SK-N-SH (cell line): ENCODE measurements around the gene LIME1. TPM values are rescaled to one million over a fixed set of nuclear protein-coding genes. Genes with fewer than 3 reads are reported as not detected.

Source experiments
- CTCF ChIA-PET: fragments of 300-600, 350-600 bp; formaldehyde crosslinking; extraction: SDS; loops from one replicate; lab custom pipeline; 2021; lab: Yijun Ruan, JAX
- POLR2A ChIA-PET: fragments of 350-600 bp; sonication (Branson Sonifier 250); formaldehyde crosslinking; extraction: SDS; loops from one replicate; lab custom pipeline; 2020; ENCODE audit warnings: antibody characterized with exemption, inconsistent platforms; lab: Yijun Ruan, JAX
- DNase-seq: peaks from one replicate; pipeline ENCODE4 v3.0.0; 2012
- H2AFZ ChIP-seq: fragments of 200-600 bp; sonication (generic); 2 replicates; pipeline ENCODE4 v1.8.1; 2016; ENCODE audit warnings: antibody characterized with exemption, mild to moderate bottlenecking, low read depth
- H3F3A ChIP-seq: fragments of 200-600 bp; sonication (generic); replicated peaks from 2 replicates; pipeline ENCODE3; 2016; ENCODE audit warnings: antibody characterized with exemption, mild to moderate bottlenecking; ENCODE audit not compliant: insufficient read depth
- H3K27ac ChIP-seq, 2 experiments: fragments of 200-500 bp in 1 of 2; fragments of 200-600 bp in 1 of 2; sonication (Bioruptor generic) in 1 of 2; sonication (generic), shearing (Covaris generic) in 1 of 2; 2 replicates each; pipeline versions ENCODE4 v1.5.1 to v1.6.1; 2014 to 2016; ENCODE audit warnings: low read depth in 2 of 2, inconsistent platforms in 1 of 2, low read length in 1 of 2, mild to moderate bottlenecking in 1 of 2, mixed read lengths in 1 of 2
- H3K27me3 ChIP-seq: fragments of 200-600 bp; sonication (generic), shearing (Covaris generic); 2 replicates; pipeline ENCODE4 v1.6.1; 2016; ENCODE audit warnings: mixed run types; ENCODE audit not compliant: insufficient read depth
- H3K36me3 ChIP-seq, 2 experiments: fragments of 200-500 bp in 1 of 2; fragments of 200-600 bp in 1 of 2; sonication (Bioruptor generic) in 1 of 2; sonication (generic) in 1 of 2; replicated peaks in 1 of 2; 2 replicates each; pipeline versions ENCODE3 to v1.5.1; 2014 to 2016; ENCODE audit warnings: low read length in 1 of 2, mild to moderate bottlenecking in 1 of 2; ENCODE audit not compliant: insufficient read depth in 2 of 2, control insufficient read depth in 1 of 2
- H3K4me1 ChIP-seq, 2 experiments: fragments of 200-500 bp in 1 of 2; fragments of 200-600 bp in 1 of 2; sonication (Bioruptor generic) in 1 of 2; sonication (generic), shearing (Covaris generic) in 1 of 2; 2 replicates each; pipeline versions ENCODE4 v1.5.1 to v1.6.1; 2014 to 2016; ENCODE audit warnings: low read depth in 1 of 2, low read length in 1 of 2, mixed run types in 1 of 2; ENCODE audit not compliant: insufficient read depth in 2 of 2, control insufficient read depth in 1 of 2
- H3K4me2 ChIP-seq: fragments of 200-600 bp; sonication (generic), shearing (Covaris generic); 2 replicates; pipeline ENCODE4 v1.6.1; 2017; ENCODE audit warnings: mixed run types
- H3K4me3 ChIP-seq, 2 experiments: fragments of 200-500 bp in 1 of 2; fragments of 200-600 bp in 1 of 2; sonication (Bioruptor generic) in 1 of 2; sonication (generic), shearing (Covaris generic) in 1 of 2; 2 replicates each; pipeline versions ENCODE4 v1.5.1 to v1.8.1; 2014 to 2016; ENCODE audit warnings: low read depth in 2 of 2, inconsistent platforms in 1 of 2, low read length in 1 of 2, mild to moderate bottlenecking in 1 of 2, mixed read lengths in 1 of 2, moderate library complexity in 1 of 2
- H3K79me2 ChIP-seq: fragments of 200-600 bp; sonication (generic); 2 replicates; pipeline ENCODE4 v1.8.1; 2017; ENCODE audit warnings: mild to moderate bottlenecking; ENCODE audit not compliant: insufficient read depth
- H3K9ac ChIP-seq: fragments of 200-600 bp; sonication (generic); 2 replicates; pipeline ENCODE4 v1.6.1; 2017; ENCODE audit warnings: mixed run types
- H3K9me2 ChIP-seq: fragments of 200-600 bp; sonication (generic); 2 replicates; pipeline ENCODE4 v1.6.1; 2017; ENCODE audit warnings: mixed run types
- H3K9me3 ChIP-seq: fragments of 200-600 bp; sonication (generic); 2 replicates; pipeline ENCODE4 v1.6.1; 2017; ENCODE audit warnings: mixed run types, mild to moderate bottlenecking, moderate library complexity
- H4K20me1 ChIP-seq: fragments of 200-600 bp; sonication (generic); 2 replicates; pipeline ENCODE4 v1.6.1; 2017; ENCODE audit warnings: mild to moderate bottlenecking, mixed run types; ENCODE audit not compliant: insufficient read depth
- CHD2 ChIP-seq: fragments of 150-350 bp; IDR thresholded peaks from 2 replicates; pipeline ENCODE4 v1.6.1; 2018; ENCODE audit warnings: low read length; ENCODE audit not compliant: partially characterized antibody
- EZH2phosphoT487 ChIP-seq: fragments of 200-600 bp; sonication (generic); IDR thresholded peaks from 2 replicates; pipeline ENCODE4 v1.6.1; 2017; ENCODE audit warnings: low read depth, mixed run types, mild to moderate bottlenecking, antibody characterized with exemption, moderate library complexity, borderline replicate concordance
- FOSL2 ChIP-seq: IDR thresholded peaks from 2 replicates; pipeline ENCODE4 v1.4.0; 2012; ENCODE audit warnings: low read depth, mild to moderate bottlenecking, moderate library complexity, borderline replicate concordance
- FOXJ3 ChIP-seq: sonication (generic); formaldehyde crosslinking; IDR thresholded peaks from 2 replicates; pipeline ENCODE4 v1.5.1; 2020; ENCODE audit warnings: mild to moderate bottlenecking, missing genetic modification reagents
- FOXM1 ChIP-seq: IDR thresholded peaks from 2 replicates; pipeline ENCODE4 v1.4.0; 2012; ENCODE audit warnings: low read depth, mild to moderate bottlenecking
- JUND ChIP-seq: IDR thresholded peaks from 2 replicates; pipeline ENCODE4 v1.4.0; 2012
- MEF2A ChIP-seq: IDR thresholded peaks from 2 replicates; pipeline ENCODE4 v1.4.0; 2012; ENCODE audit warnings: low read depth, borderline replicate concordance
- NFIC ChIP-seq: IDR thresholded peaks from 2 replicates; pipeline ENCODE4 v1.4.0; 2012; ENCODE audit warnings: borderline replicate concordance
- NRF1 ChIP-seq: IDR thresholded peaks from 2 replicates; pipeline ENCODE4 v1.6.1; 2012; ENCODE audit warnings: low read depth, mild to moderate bottlenecking, low read length
- POLR2AphosphoS5 ChIP-seq: IDR thresholded peaks from 2 replicates; pipeline ENCODE4 v1.6.1; 2012; ENCODE audit warnings: low read depth, low read length
- RCOR1 ChIP-seq: fragments of 150-350 bp; IDR thresholded peaks from 2 replicates; pipeline ENCODE4 v1.6.1; 2017; ENCODE audit warnings: antibody characterized with exemption, low read length
- RXRA ChIP-seq: IDR thresholded peaks from 2 replicates; pipeline ENCODE4 v1.4.0; 2012; ENCODE audit warnings: low read depth, mild to moderate bottlenecking, borderline replicate concordance
- TAF1 ChIP-seq: IDR thresholded peaks from 2 replicates; pipeline ENCODE4 v1.6.1; 2012; ENCODE audit warnings: low read depth, mild to moderate bottlenecking, low read length, moderate library complexity, borderline replicate concordance
- YY1 ChIP-seq: IDR thresholded peaks from 2 replicates; pipeline ENCODE4 v1.4.0; 2012; ENCODE audit warnings: low read depth, mild to moderate bottlenecking
- WGBS: methylation state at CpG from one replicate; pipeline ENCODE4 v1.1.6; 2017; ENCODE audit warnings: low lambda C conversion rate; 5-methylcytosine and 5-hydroxymethylcytosine counted together
- polyA plus RNA-seq, 3 experiments: library from polyadenylated mRNA; depleted of rRNA; stranded (reverse); fragments of >200 nt; gene quantifications; 2 replicates each; pipeline ENCODE4 v1.2.3, GENCODE V29; 2012
- TF ChIP-seq, protein P1 (sequence below): IDR thresholded peaks from 2 replicates; pipeline ENCODE4 v1.4.0; 2012; ENCODE audit warnings: low read depth, borderline replicate concordance
- TF ChIP-seq, protein P2 (sequence below): IDR thresholded peaks from 2 replicates; pipeline ENCODE4 v1.4.0; 2012; ENCODE audit warnings: low read depth
- TF ChIP-seq, protein P3 (sequence below): IDR thresholded peaks from 2 replicates; pipeline ENCODE4 v1.6.1; 2012; ENCODE audit warnings: mild to moderate bottlenecking, low read depth, low read length, moderate library complexity
- TF ChIP-seq, protein P4 (sequence below): IDR thresholded peaks from 2 replicates; pipeline ENCODE4; 2012
- TF ChIP-seq, protein P5 (sequence below): fragments of 150-350 bp; IDR thresholded peaks from 2 replicates; pipeline ENCODE4 v1.6.1; 2017; ENCODE audit warnings: antibody characterized with exemption, low read length, low read depth, borderline replicate concordance
- TF ChIP-seq, protein P6 (sequence below): IDR thresholded peaks from 2 replicates; pipeline ENCODE4 v1.4.0; 2012; ENCODE audit warnings: low read depth, borderline replicate concordance

LIME1 gene
- polyA plus RNA-seq, 1 of the 3 experiments (the other 2 are of a cell fraction) = 10.9 TPM

DNA sequence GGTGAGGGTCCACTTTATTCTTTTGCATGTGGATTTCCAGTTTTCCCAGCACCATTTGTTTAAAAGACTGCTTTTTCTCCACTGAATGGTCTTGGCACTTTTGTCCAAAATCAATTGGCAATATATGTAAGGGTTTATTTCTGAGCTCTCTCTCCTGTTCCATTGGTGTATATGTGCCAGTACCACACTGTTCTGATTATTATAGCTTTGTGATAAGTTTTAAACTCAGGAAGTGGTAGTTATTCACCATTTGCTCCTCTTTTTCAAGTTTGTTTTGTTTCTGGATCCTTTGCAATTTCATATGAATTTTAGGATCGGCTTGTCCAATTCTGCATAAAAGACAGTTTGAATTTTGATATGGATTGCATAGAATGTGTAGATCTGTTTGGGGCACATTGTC, 24.3 kb upstream of the LIME1 start (continued):
- TF ChIP-seq, protein P1, sequence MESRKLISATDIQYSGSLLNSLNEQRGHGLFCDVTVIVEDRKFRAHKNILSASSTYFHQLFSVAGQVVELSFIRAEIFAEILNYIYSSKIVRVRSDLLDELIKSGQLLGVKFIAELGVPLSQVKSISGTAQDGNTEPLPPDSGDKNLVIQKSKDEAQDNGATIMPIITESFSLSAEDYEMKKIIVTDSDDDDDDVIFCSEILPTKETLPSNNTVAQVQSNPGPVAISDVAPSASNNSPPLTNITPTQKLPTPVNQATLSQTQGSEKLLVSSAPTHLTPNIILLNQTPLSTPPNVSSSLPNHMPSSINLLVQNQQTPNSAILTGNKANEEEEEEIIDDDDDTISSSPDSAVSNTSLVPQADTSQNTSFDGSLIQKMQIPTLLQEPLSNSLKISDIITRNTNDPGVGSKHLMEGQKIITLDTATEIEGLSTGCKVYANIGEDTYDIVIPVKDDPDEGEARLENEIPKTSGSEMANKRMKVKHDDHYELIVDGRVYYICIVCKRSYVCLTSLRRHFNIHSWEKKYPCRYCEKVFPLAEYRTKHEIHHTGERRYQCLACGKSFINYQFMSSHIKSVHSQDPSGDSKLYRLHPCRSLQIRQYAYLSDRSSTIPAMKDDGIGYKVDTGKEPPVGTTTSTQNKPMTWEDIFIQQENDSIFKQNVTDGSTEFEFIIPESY = no peak
- no peak for TF ChIP-seq NFIC
- TF ChIP-seq JUND = no peak
- TF ChIP-seq CHD2 = no peak
- TF ChIP-seq POLR2AphosphoS5 = no peak

DNA sequence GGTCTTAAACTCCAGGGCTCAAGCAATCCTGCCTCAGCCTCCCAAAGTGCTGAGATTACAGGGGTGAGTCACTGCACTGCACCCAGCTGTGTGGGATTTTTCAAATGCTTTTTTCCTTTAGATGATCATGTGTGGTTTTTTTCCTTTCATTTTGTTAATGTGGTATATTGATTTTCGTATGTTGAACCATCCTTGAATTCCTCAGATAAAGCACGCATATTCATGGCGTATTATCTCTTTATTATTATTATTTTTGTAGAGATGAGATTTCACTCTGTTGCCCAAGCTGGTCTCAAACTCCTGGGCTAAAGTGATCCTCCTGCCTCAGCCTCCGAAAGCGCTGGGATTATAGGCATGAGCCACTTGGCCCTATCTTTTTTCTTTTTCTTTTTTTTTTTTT, 21.6 kb upstream of the LIME1 start:
- no peak overlapping the region for H3K4me2 ChIP-seq
- peaks cover 100% of the 10 kb centered on the region for H3K79me2 ChIP-seq
- H3K9me2 ChIP-seq = no peaks in the 10 kb centered on the region
- H3K4me3 ChIP-seq = no peak overlapping the region
- peaks cover 7% of the 10 kb centered on the region for H3K9me3 ChIP-seq
- DNase-seq = no peak
- no peaks in the 10 kb centered on the region for H3K4me1 ChIP-seq
- CTCF ChIA-PET = no interaction called here
- no peaks in the 10 kb centered on the region for H3K27me3 ChIP-seq
- no peak overlapping the region for H3K27ac ChIP-seq
- H2AFZ ChIP-seq = no peak overlapping the region
- 0 out of 2 replicates have a peak, but pooled peaks cover 3% of the 10 kb centered on the region for H4K20me1 ChIP-seq
- H3F3A ChIP-seq = peaks cover 4% of the 10 kb centered on the region
- TF ChIP-seq, protein P1 = no peak
- TF ChIP-seq, protein P2, sequence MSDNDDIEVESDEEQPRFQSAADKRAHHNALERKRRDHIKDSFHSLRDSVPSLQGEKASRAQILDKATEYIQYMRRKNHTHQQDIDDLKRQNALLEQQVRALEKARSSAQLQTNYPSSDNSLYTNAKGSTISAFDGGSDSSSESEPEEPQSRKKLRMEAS = no peak
- TF ChIP-seq, protein P3, sequence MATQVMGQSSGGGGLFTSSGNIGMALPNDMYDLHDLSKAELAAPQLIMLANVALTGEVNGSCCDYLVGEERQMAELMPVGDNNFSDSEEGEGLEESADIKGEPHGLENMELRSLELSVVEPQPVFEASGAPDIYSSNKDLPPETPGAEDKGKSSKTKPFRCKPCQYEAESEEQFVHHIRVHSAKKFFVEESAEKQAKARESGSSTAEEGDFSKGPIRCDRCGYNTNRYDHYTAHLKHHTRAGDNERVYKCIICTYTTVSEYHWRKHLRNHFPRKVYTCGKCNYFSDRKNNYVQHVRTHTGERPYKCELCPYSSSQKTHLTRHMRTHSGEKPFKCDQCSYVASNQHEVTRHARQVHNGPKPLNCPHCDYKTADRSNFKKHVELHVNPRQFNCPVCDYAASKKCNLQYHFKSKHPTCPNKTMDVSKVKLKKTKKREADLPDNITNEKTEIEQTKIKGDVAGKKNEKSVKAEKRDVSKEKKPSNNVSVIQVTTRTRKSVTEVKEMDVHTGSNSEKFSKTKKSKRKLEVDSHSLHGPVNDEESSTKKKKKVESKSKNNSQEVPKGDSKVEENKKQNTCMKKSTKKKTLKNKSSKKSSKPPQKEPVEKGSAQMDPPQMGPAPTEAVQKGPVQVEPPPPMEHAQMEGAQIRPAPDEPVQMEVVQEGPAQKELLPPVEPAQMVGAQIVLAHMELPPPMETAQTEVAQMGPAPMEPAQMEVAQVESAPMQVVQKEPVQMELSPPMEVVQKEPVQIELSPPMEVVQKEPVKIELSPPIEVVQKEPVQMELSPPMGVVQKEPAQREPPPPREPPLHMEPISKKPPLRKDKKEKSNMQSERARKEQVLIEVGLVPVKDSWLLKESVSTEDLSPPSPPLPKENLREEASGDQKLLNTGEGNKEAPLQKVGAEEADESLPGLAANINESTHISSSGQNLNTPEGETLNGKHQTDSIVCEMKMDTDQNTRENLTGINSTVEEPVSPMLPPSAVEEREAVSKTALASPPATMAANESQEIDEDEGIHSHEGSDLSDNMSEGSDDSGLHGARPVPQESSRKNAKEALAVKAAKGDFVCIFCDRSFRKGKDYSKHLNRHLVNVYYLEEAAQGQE = no peak
- TF ChIP-seq RXRA (no peak), FOSL2 (no peak), POLR2AphosphoS5 (no peak), EZH2phosphoT487 (no peak), CHD2 (no peak), TAF1 (no peak), RCOR1 (no peak), FOXJ3 (no peak), MEF2A (no peak), NFIC (no peak), FOXM1 (no peak), YY1 (no peak), NRF1 (no peak), JUND (no peak)
- TF ChIP-seq, protein P4, sequence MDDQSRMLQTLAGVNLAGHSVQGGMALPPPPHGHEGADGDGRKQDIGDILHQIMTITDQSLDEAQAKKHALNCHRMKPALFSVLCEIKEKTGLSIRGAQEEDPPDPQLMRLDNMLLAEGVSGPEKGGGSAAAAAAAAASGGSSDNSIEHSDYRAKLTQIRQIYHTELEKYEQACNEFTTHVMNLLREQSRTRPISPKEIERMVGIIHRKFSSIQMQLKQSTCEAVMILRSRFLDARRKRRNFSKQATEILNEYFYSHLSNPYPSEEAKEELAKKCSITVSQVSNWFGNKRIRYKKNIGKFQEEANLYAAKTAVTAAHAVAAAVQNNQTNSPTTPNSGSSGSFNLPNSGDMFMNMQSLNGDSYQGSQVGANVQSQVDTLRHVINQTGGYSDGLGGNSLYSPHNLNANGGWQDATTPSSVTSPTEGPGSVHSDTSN = no peak
- TF ChIP-seq, protein P5, sequence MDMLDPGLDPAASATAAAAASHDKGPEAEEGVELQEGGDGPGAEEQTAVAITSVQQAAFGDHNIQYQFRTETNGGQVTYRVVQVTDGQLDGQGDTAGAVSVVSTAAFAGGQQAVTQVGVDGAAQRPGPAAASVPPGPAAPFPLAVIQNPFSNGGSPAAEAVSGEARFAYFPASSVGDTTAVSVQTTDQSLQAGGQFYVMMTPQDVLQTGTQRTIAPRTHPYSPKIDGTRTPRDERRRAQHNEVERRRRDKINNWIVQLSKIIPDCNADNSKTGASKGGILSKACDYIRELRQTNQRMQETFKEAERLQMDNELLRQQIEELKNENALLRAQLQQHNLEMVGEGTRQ = no peak
- TF ChIP-seq, protein P6, sequence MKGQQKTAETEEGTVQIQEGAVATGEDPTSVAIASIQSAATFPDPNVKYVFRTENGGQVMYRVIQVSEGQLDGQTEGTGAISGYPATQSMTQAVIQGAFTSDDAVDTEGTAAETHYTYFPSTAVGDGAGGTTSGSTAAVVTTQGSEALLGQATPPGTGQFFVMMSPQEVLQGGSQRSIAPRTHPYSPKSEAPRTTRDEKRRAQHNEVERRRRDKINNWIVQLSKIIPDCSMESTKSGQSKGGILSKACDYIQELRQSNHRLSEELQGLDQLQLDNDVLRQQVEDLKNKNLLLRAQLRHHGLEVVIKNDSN = no peak
- H3K36me3 ChIP-seq = peaks cover 22 to 85% of the 10 kb centered on the region in 2 experiments
- H3K9ac ChIP-seq = no peak overlapping the region
- WGBS = 94% methylated on average over 5 of the region's 5 CpGs
- POLR2A ChIA-PET = no interaction called here
